Endothelial cell of umbilical vein (primary cell): ENCODE results near the gene ZNF25. TPM values are rescaled to one million over a fixed set of nuclear protein-coding genes. Genes with fewer than 3 reads are reported as not detected.
A peak's percentile ranks its signal among the peaks of the same experiment; 100 is the strongest.

Source experiments
- BruUV-seq: library from RNA; stranded (reverse); fragments of 400-500 nt; replicated peaks from 2 replicates; lab custom pipeline; 2021; lab: Mats Ljungman, UMichigan
- CTCF ChIA-PET: fragments of 300-600, 350-600 bp; sonication (Branson Sonifier 250); formaldehyde crosslinking; loops from one replicate; lab custom pipeline; 2021; ENCODE audit warnings: antibody characterized with exemption, inconsistent platforms; lab: Charles Lee
- POLR2A ChIA-PET: fragments of 300-600, 350-600 bp; sonication (Branson Sonifier 250); formaldehyde crosslinking; loops from one replicate; lab custom pipeline; 2021; ENCODE audit warnings: antibody characterized with exemption, inconsistent platforms; lab: Charles Lee
- DNase-seq: peaks from one replicate; pipeline ENCODE4 v3.0.0-alpha.2; 2011; ENCODE audit warnings: low read depth, low spot score
- FAIRE-seq: peaks from 2 replicates; lab custom pipeline; 2011; peaks lifted over from hg19 to GRCh38; lab: Jason Lieb, UNC
- H2AFZ ChIP-seq: 2 replicates; pipeline ENCODE4 v1.6.0; 2012; ENCODE audit warnings: low read depth, low read length, control low read depth, inconsistent platforms
- H3K27ac ChIP-seq: 2 replicates; pipeline ENCODE4 v1.5.1; 2011; ENCODE audit warnings: low read depth, mild to moderate bottlenecking, control low read depth, low read length, moderate library complexity; ENCODE audit not compliant: insufficient read depth
- H3K27me3 ChIP-seq, 2 experiments: 2 replicates each; pipeline versions ENCODE4 v1.6.0 to v1.6.1; 2011; ENCODE audit warnings: low read length in 2 of 2, mixed read lengths in 1 of 2; ENCODE audit not compliant: control insufficient read depth in 2 of 2, insufficient read depth in 2 of 2
- H3K36me3 ChIP-seq, 2 experiments: 2 replicates in 1 of 2; 3 replicates in 1 of 2; pipeline ENCODE4 v1.5.1; 2011; ENCODE audit warnings: low read length in 2 of 2, mild to moderate bottlenecking in 1 of 2, moderate library complexity in 1 of 2; ENCODE audit not compliant: control insufficient read depth in 2 of 2, insufficient read depth in 2 of 2; ENCODE audit errors: extremely low read depth in 1 of 2
- H3K4me1 ChIP-seq: 3 replicates; pipeline ENCODE4 v1.5.1; 2011; ENCODE audit warnings: mild to moderate bottlenecking, low read length; ENCODE audit not compliant: control insufficient read depth, insufficient read depth; ENCODE audit errors: extremely low read depth
- H3K4me2 ChIP-seq: 2 replicates; pipeline ENCODE4 v1.6.1; 2011; ENCODE audit warnings: low read length, control low read depth, mixed read lengths; ENCODE audit not compliant: insufficient read depth
- H3K4me3 ChIP-seq, 3 experiments: fragments of 200-600 bp in 1 of 3; sonication (generic), shearing (Covaris generic) in 1 of 3; replicated peaks in 1 of 3; 2 replicates each; pipeline ENCODE4 v1.5.1; 2011 to 2016; ENCODE audit warnings: control low read depth in 3 of 3, low read length in 3 of 3, mild to moderate bottlenecking in 2 of 3, inconsistent platforms in 1 of 3, low read depth in 1 of 3, moderate library complexity in 1 of 3; ENCODE audit not compliant: insufficient read depth in 1 of 3
- H3K79me2 ChIP-seq: 2 replicates; pipeline ENCODE4 v1.6.0; 2012; ENCODE audit warnings: low read length, inconsistent platforms; ENCODE audit not compliant: control insufficient read depth, insufficient read depth
- H3K9ac ChIP-seq: replicated peaks from 2 replicates; pipeline ENCODE3; 2011; ENCODE audit warnings: low read length, control low read depth; ENCODE audit not compliant: insufficient read depth; ENCODE audit errors: extremely low read depth
- H3K9me1 ChIP-seq: replicated peaks from 3 replicates; pipeline ENCODE4 v1.6.0; 2011; ENCODE audit warnings: mild to moderate bottlenecking, low read length; ENCODE audit not compliant: control insufficient read depth, insufficient read depth; ENCODE audit errors: extremely low read depth
- H3K9me3 ChIP-seq: replicated peaks from 2 replicates; pipeline ENCODE4 v1.5.1; 2012; ENCODE audit warnings: low read length, inconsistent platforms; ENCODE audit not compliant: control insufficient read depth, insufficient read depth
- H4K20me1 ChIP-seq: replicated peaks from 2 replicates; pipeline ENCODE3; 2011; ENCODE audit warnings: mild to moderate bottlenecking, low read length; ENCODE audit not compliant: control insufficient read depth, insufficient read depth; ENCODE audit errors: extremely low read depth
- CTCF ChIP-seq, 2 donors: IDR thresholded peaks; 1 replicate in 1 of 2; 2 replicates in 1 of 2; pipeline ENCODE4 v1.5.1; 2011; ENCODE audit warnings: low read length in 2 of 2, mild to moderate bottlenecking in 2 of 2, moderate library complexity in 2 of 2, control low read depth in 1 of 2, inconsistent platforms in 1 of 2, low read depth in 1 of 2; ENCODE audit not compliant: insufficient read depth in 1 of 2; ENCODE audit errors: extremely low read depth in 1 of 2
- EZH2 ChIP-seq: IDR thresholded peaks from 2 replicates; pipeline ENCODE4 v1.6.1; 2012; ENCODE audit warnings: borderline replicate concordance, low read depth, mild to moderate bottlenecking, moderate library complexity, low read length, inconsistent platforms; ENCODE audit not compliant: severe bottlenecking
- FOS ChIP-seq: IDR thresholded peaks from 2 replicates; pipeline ENCODE4 v1.6.1; 2011; ENCODE audit warnings: mild to moderate bottlenecking, low read length, moderate library complexity, borderline replicate concordance; ENCODE audit not compliant: insufficient read depth
- GATA2 ChIP-seq: IDR thresholded peaks from 2 replicates; pipeline ENCODE4 v1.7.0; 2011; ENCODE audit warnings: low read depth, mild to moderate bottlenecking, moderate library complexity, mixed read lengths, low read length; ENCODE audit not compliant: insufficient read length, insufficient read depth
- JUN ChIP-seq: IDR thresholded peaks from 2 replicates; pipeline ENCODE4 v1.6.1; 2011; ENCODE audit warnings: borderline replicate concordance, low read depth; ENCODE audit not compliant: insufficient read length, insufficient read depth
- MAX ChIP-seq: IDR thresholded peaks from 2 replicates; pipeline ENCODE4 v1.6.1; 2011; ENCODE audit not compliant: insufficient read depth, insufficient read length
- MYC ChIP-seq: IDR thresholded peaks from one replicate; pipeline ENCODE4 v1.6.1; 2011; ENCODE audit warnings: mild to moderate bottlenecking, low read depth, low read length
- POLR2A ChIP-seq: IDR thresholded peaks from 2 replicates; pipeline ENCODE4 v1.6.1; 2012; ENCODE audit warnings: low read depth, mild to moderate bottlenecking, control low read depth, low read length
- POLR2AphosphoS5 ChIP-seq: IDR thresholded peaks from 2 replicates; pipeline ENCODE4 v1.6.1; 2012; ENCODE audit warnings: low read depth, mild to moderate bottlenecking, control low read depth, low read length, moderate library complexity; ENCODE audit not compliant: insufficient read depth
- dilution Hi-C: fragments of 300-500 bp; cut with MboI; formaldehyde crosslinking; loops from one replicate; pipeline ENCODE4 v1.15.0; 2019; ENCODE audit warnings: low sequenced_read_pairs; ENCODE audit not compliant: extremely low pct_ligation_motif_present
- intact Hi-C: fragments of 100-400 bp; cut with micrococcal nuclease; formaldehyde crosslinking; loops from one replicate; pipeline ENCODE4 v1.10.0; 2022
- polyA plus RNA-seq, 4 experiments: library from polyadenylated mRNA; depleted of rRNA in 3 of 4; stranded (reverse) in 3 of 4; unstranded in 1 of 4; fragments of >200 nt; gene quantifications; 2 replicates each; pipeline versions ENCODE4 v1.2.1 to v1.2.3, GENCODE V29; 2011 to 2012; ENCODE audit warnings: missing spikeins in 1 of 4
- total RNA-seq: library from RNA; stranded (reverse); gene quantifications from 2 replicates; pipeline ENCODE4 v1.2.3, GENCODE V29; 2021

ZNF25 gene
- total and polyA plus RNA-seq, 2 donors (not counting 3 experiments of a cell fraction or from before 2014, with no cell fraction given): 2.0 to 5.2 TPM

- TSS peak; percentile 44 for BruUV-seq
- POLR2A ChIA-PET: no interaction called here
- Histone ChIP-seq H3K4me3 (peak overlapping the region; percentile 52 to 91 (median 68)), H3K4me2 (peak overlapping the region; percentile 89), H3K9me3 (no peaks in the 10 kb centered on the region), H3K4me1 (peaks cover 10% of the 10 kb centered on the region), H3K79me2 (no peaks in the 10 kb centered on the region), H3K9me1 (no peaks in the 10 kb centered on the region), H3K27ac (peak overlapping the region; percentile 85), H3K36me3 (no peaks in the 10 kb centered on the region), H3K27me3 (no peaks in the 10 kb centered on the region), H4K20me1 (no peaks in the 10 kb centered on the region), H2AFZ (peak overlapping the region; percentile 96), H3K9ac (peak overlapping the region; percentile 95)
- dilution Hi-C loops: no loop called here
- peak; percentile 64 for FAIRE-seq
- intact Hi-C loops: no loop called here
- no peak for DNase-seq
- CTCF ChIA-PET: interaction anchor here (1.0 to 1.6 kb wide), 3 partner anchors 15 to 390 kb away, joined by 3 to 7 read pairs (median 5); partner anchors contain the start of gene ZNF33A
- TF ChIP-seq POLR2AphosphoS5: no peak
- TF ChIP-seq POLR2A: no peak
- TF ChIP-seq EZH2: no peak
- no peak for TF ChIP-seq JUN
- no peak for TF ChIP-seq GATA2
Measured at GRCh38 chr10:37975401-37975991, 951 bp downstream of the ZNF25 start.

GRCh38 chr10:37972396-37972795, 4.1 kb downstream of the ZNF25 start:
- no peaks in the 10 kb centered on the region for H3K9me3 ChIP-seq
- peaks cover 10% of the 10 kb centered on the region for H3K4me1 ChIP-seq
- no peak overlapping the region for H3K4me3 ChIP-seq
- dilution Hi-C loops: no loop called here
- intact Hi-C loops: no loop called here
- H4K20me1 ChIP-seq: no peaks in the 10 kb centered on the region
- no peak overlapping the region for H2AFZ ChIP-seq
- H3K4me2 ChIP-seq: no peak overlapping the region
- no peaks in the 10 kb centered on the region for H3K79me2 ChIP-seq
- H3K9me1 ChIP-seq: no peaks in the 10 kb centered on the region
- no peaks in the 10 kb centered on the region for H3K36me3 ChIP-seq
- no peak overlapping the region for H3K27ac ChIP-seq
- TF ChIP-seq POLR2A: no peak
- no peak for TF ChIP-seq MYC
- no peak for TF ChIP-seq GATA2
- TF ChIP-seq POLR2AphosphoS5: no peak
- no peak for TF ChIP-seq CTCF (IDR thresholded peaks at IDR 0.05; ENCODE audit: extremely low read depth in 1 of 2, insufficient read depth in 1 of 2, low read depth in 1 of 2, low read length in 2 of 2)
- TF ChIP-seq MAX: no peak
- no peak for TF ChIP-seq JUN
- TF ChIP-seq FOS: no peak
- TF ChIP-seq EZH2: no peak
- H3K27me3 ChIP-seq: no peaks in the 10 kb centered on the region
- no peak overlapping the region for H3K9ac ChIP-seq
- ChIA-PET CTCF (no interaction called here), POLR2A (no interaction called here)
- FAIRE-seq (no peak), DNase-seq (no peak)
- no TSS peak for BruUV-seq
